A673 (cell line): ENCODE measurements around the gene CAMSAP2.

Experiments
- EZH2 ChIP-seq: fragments of 200-600 bp; sonication (generic); IDR thresholded peaks from 2 replicates; pipeline ENCODE4 v1.6.1; 2017; ENCODE audit warnings: borderline replicate concordance, low read depth, mild to moderate bottlenecking, mixed read lengths, antibody characterized with exemption, low read length; ENCODE audit not compliant: poor library complexity, severe bottlenecking
- TF ChIP-seq, protein P1 (sequence below): fragments of 300-800, 200-600 bp; sonication (generic); conservative IDR thresholded peaks from 2 replicates; pipeline ENCODE4 v1.5.1; 2017; ENCODE audit warnings: low read depth, mild to moderate bottlenecking, antibody characterized with exemption, low read length, moderate library complexity, mixed read lengths

DNA sequence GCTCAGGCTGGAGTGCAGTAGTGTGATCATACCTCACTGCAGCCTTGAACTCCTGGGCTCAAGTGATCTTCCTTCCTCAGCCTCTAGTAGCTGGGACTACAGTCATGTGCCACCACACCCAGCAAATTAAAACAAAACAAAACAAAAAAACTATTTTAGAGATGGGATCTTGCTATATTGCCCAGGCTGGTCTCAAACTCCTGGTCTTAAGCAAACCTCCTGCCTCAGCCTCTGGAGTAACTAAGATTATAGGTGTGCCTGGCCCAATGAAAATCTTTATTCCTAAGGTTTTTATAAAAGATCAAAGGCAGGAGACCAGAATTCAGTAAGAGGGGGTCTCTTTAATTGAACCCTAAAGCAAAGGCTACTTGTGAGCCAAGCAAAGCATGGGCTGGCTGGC is 166.1 kb downstream of the CAMSAP2 start:
- TF ChIP-seq EZH2, result no peak
- TF ChIP-seq, protein P1, sequence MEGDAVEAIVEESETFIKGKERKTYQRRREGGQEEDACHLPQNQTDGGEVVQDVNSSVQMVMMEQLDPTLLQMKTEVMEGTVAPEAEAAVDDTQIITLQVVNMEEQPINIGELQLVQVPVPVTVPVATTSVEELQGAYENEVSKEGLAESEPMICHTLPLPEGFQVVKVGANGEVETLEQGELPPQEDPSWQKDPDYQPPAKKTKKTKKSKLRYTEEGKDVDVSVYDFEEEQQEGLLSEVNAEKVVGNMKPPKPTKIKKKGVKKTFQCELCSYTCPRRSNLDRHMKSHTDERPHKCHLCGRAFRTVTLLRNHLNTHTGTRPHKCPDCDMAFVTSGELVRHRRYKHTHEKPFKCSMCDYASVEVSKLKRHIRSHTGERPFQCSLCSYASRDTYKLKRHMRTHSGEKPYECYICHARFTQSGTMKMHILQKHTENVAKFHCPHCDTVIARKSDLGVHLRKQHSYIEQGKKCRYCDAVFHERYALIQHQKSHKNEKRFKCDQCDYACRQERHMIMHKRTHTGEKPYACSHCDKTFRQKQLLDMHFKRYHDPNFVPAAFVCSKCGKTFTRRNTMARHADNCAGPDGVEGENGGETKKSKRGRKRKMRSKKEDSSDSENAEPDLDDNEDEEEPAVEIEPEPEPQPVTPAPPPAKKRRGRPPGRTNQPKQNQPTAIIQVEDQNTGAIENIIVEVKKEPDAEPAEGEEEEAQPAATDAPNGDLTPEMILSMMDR, result no peak
